ENCODE measurements around the gene IPO5. TPM values are rescaled to one million over a fixed set of nuclear protein-coding genes. Genes with fewer than 3 reads are reported as not detected.

Gene IPO5
- polyA plus RNA-seq, 3 donors, result 17.5 to 21.6 (median 20.7) TPM

DNA sequence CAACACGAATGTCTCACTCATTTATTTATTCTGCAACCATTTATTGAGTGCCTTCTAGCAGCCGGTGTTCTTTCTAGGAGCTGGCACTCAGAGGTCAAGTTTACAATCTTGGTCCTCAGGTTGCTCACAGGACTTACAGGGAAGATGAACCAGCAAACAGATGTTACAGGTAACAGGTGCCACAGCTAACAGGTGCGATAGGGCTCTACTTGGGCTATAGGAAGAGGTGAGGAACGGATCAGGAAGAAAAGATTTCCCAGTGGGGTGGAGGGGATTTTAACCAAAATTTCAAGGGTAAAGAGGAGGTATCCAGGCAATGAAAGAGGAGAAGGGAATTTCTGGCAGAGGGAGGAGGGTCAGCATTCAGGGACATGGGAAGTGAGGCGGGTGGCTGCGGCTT is 102.1 kb downstream of the IPO5 start:
- no peaks in the 10 kb centered on the region for H3K4me1 ChIP-seq (ENCODE audit: control insufficient read depth in 1 of 2, insufficient read depth in 2 of 2, low read length in 2 of 2)
- no peaks in the 10 kb centered on the region for H3K36me3 ChIP-seq (replicated peaks in 1 of 2; ENCODE audit: control insufficient read depth in 1 of 2, insufficient read depth in 2 of 2, low read length in 2 of 2)
- no peaks in the 10 kb centered on the region for H4K20me1 ChIP-seq (ENCODE audit: insufficient read depth, low read length)
- no peaks in the 10 kb centered on the region for H3K4me1 Mint-ChIP-seq
- H3K4me2 ChIP-seq (replicated peaks; ENCODE audit: extremely low read depth, low read length, poor library complexity, severe bottlenecking), result no peak overlapping the region
- H3K36me3 Mint-ChIP-seq, result no peaks in the 10 kb centered on the region
- peaks cover 0 to 6% (median 2%) of the 10 kb centered on the region in 3 donors for H3K27me3 Mint-ChIP-seq (ENCODE audit: low read depth in 3 of 3)
- H3K27me3 ChIP-seq (ENCODE audit: control insufficient read depth in 2 of 2, insufficient read depth in 2 of 2, low read length in 2 of 2), result no peaks in the 10 kb centered on the region
- H3K9me3 ChIP-seq (replicated peaks in 1 of 2; ENCODE audit: control insufficient read depth in 1 of 2, insufficient read depth in 1 of 2, low read length in 2 of 2), result no peaks in the 10 kb centered on the region
- no peak overlapping the region for H3K9ac ChIP-seq (ENCODE audit: insufficient read depth, low read length, poor library complexity, severe bottlenecking)
- no peak overlapping the region for H3K4me3 Mint-ChIP-seq
- H3K27ac ChIP-seq (ENCODE audit: low read depth in 1 of 2, low read length in 2 of 2), result no peak overlapping the region
- no peak for DNase-seq
- 86% methylated on average over 6 of the region's 6 CpGs for WGBS (ENCODE audit: insufficient coverage)
- peaks cover 2 to 7% (median 4%) of the 10 kb centered on the region in 7 donors for H3K9me3 Mint-ChIP-seq
- H3K27ac Mint-ChIP-seq, result no peak overlapping the region
- no peak overlapping the region for H2AFZ ChIP-seq (ENCODE audit: insufficient read depth, low read depth, low read length, poor library complexity, severe bottlenecking)
- H3K79me2 ChIP-seq (ENCODE audit: insufficient read depth, low read length), result no peaks in the 10 kb centered on the region
- no peak overlapping the region for H3K4me3 ChIP-seq (replicated peaks in 1 of 3; ENCODE audit: low read depth in 2 of 3, low read length in 3 of 3)
- intact Hi-C loops (cut with micrococcal nuclease), result no loop called here
- TF ChIP-seq, protein P1, sequence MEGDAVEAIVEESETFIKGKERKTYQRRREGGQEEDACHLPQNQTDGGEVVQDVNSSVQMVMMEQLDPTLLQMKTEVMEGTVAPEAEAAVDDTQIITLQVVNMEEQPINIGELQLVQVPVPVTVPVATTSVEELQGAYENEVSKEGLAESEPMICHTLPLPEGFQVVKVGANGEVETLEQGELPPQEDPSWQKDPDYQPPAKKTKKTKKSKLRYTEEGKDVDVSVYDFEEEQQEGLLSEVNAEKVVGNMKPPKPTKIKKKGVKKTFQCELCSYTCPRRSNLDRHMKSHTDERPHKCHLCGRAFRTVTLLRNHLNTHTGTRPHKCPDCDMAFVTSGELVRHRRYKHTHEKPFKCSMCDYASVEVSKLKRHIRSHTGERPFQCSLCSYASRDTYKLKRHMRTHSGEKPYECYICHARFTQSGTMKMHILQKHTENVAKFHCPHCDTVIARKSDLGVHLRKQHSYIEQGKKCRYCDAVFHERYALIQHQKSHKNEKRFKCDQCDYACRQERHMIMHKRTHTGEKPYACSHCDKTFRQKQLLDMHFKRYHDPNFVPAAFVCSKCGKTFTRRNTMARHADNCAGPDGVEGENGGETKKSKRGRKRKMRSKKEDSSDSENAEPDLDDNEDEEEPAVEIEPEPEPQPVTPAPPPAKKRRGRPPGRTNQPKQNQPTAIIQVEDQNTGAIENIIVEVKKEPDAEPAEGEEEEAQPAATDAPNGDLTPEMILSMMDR (IDR thresholded peaks at IDR 0.05), result no peak

GRCh38 chr13:98056839-98057410 is 103.5 kb downstream of the IPO5 start:
- Histone ChIP-seq H3K9me3 (replicated peaks in 1 of 2; ENCODE audit: control insufficient read depth in 1 of 2, insufficient read depth in 1 of 2, low read length in 2 of 2) (no peaks in the 10 kb centered on the region), H4K20me1 (ENCODE audit: insufficient read depth, low read length) (no peaks in the 10 kb centered on the region), H3K4me1 (ENCODE audit: control insufficient read depth in 1 of 2, insufficient read depth in 2 of 2, low read length in 2 of 2) (no peaks in the 10 kb centered on the region), H3K27ac (ENCODE audit: low read depth in 1 of 2, low read length in 2 of 2) (no peak overlapping the region), H2AFZ (ENCODE audit: insufficient read depth, low read depth, low read length, poor library complexity, severe bottlenecking) (no peak overlapping the region), H3K27me3 (ENCODE audit: control insufficient read depth in 2 of 2, insufficient read depth in 2 of 2, low read length in 2 of 2) (no peaks in the 10 kb centered on the region), H3K79me2 (ENCODE audit: insufficient read depth, low read length) (no peaks in the 10 kb centered on the region), H3K36me3 (replicated peaks in 1 of 2; ENCODE audit: control insufficient read depth in 1 of 2, insufficient read depth in 2 of 2, low read length in 2 of 2) (no peaks in the 10 kb centered on the region), H3K4me3 (replicated peaks in 1 of 3; ENCODE audit: low read depth in 2 of 3, low read length in 3 of 3) (no peak overlapping the region), H3K9ac (ENCODE audit: insufficient read depth, low read length, poor library complexity, severe bottlenecking) (no peak overlapping the region), H3K4me2 (replicated peaks; ENCODE audit: extremely low read depth, low read length, poor library complexity, severe bottlenecking) (no peak overlapping the region)
- no peak overlapping the region for H3K4me3 Mint-ChIP-seq
- intact Hi-C loops (cut with micrococcal nuclease), result no loop called here
- DNase-seq, result no peak
- no peak overlapping the region for H3K27ac Mint-ChIP-seq
- no peaks in the 10 kb centered on the region for H3K4me1 Mint-ChIP-seq
- peaks cover 0 to 6% (median 3%) of the 10 kb centered on the region in 7 donors for H3K9me3 Mint-ChIP-seq
- H3K36me3 Mint-ChIP-seq, result no peaks in the 10 kb centered on the region
- 98% methylated on average over 10 of the region's 11 CpGs for WGBS (ENCODE audit: insufficient coverage)
- TF ChIP-seq, protein P1 (IDR thresholded peaks at IDR 0.05), result no peak
- peaks cover 0 to 4% (median 4%) of the 10 kb centered on the region in 3 donors for H3K27me3 Mint-ChIP-seq (ENCODE audit: low read depth in 3 of 3)
